GM10266 (cell line): ENCODE measurements around the gene FAM107A.

Source experiments
- DNase-seq: peaks from one replicate; pipeline ENCODE4 v3.0.0; 2012; ENCODE audit errors: extremely low spot score
- CTCF ChIP-seq: IDR thresholded peaks from 2 replicates; pipeline ENCODE4 v1.5.1; 2012; ENCODE audit warnings: mild to moderate bottlenecking, low read depth; ENCODE audit not compliant: control insufficient read depth, insufficient read depth; ENCODE audit errors: missing control alignments

Gene FAM107A

GRCh38 chr3:58535531-58536500, 41.4 kb downstream of the FAM107A start:
- DNase-seq, result no peak
- no peak for TF ChIP-seq CTCF

GRCh38 chr3:58534592-58535494, 42.3 kb downstream of the FAM107A start:
- no peak for DNase-seq
- TF ChIP-seq CTCF, result no peak

- TF ChIP-seq CTCF, result peak; percentile 95
- DNase-seq, result peak; percentile 84
Measured at GRCh38 chr3:58532794-58533220, 44.4 kb downstream of the FAM107A start.

- no peak for DNase-seq
Measured at GRCh38 chr3:58531956-58532355, 45.2 kb downstream of the FAM107A start.

GRCh38 chr3:58531555-58531954, 45.6 kb downstream of the FAM107A start:
- TF ChIP-seq CTCF, result no peak
- DNase-seq, result no peak

More at GRCh38 chr3:58531956-58532355, 45.2 kb downstream of the FAM107A start:
- TF ChIP-seq CTCF, result peak; percentile 10

GRCh38 chr3:58530354-58530865, 46.8 kb downstream of the FAM107A start:
- no peak for TF ChIP-seq CTCF
- no peak for DNase-seq
